HG02588 (cell line): Measurements from ENCODE around the gene DGLUCY.
"Not testable (repeated sequence)": the region's sequence is repeated elsewhere in the genome, so short reads cannot be mapped to it uniquely, and the experiment has no call there.

ENCODE experiments used
- ATAC-seq: cut with Tn5 transposase; IDR thresholded peaks from one replicate; pipeline ENCODE4 v1.9.1; 2021; ENCODE audit warnings: mild to moderate bottlenecking, moderate library complexity; ENCODE audit not compliant: unreplicated experiment

DGLUCY gene

GRCh38 chr14:91232052-91232451 is 118.2 kb downstream of the DGLUCY start:
- no peak for ATAC-seq

DNA sequence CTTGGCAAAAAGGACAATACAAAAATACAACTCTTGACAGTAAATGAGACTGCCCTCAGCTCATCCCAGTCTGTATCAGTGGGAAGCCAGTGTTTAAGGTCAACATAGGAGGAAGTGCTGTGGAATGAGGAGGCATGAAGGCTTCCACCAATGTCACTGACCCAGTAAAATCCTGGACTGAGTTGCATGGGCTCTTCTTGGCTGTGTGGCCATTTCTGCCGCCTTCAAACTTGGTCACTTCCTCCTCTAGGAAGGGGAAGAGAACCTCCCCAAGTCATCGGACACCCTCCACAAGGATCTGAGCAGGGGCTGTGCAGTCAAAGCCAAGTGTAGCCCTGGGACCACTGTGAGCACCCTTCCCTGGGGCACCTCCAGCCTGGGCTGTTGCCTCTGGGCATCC is 118.7 kb downstream of the DGLUCY start:
- no peak for ATAC-seq

GRCh38 chr14:91233936-91234790 is 120.3 kb downstream of the DGLUCY start:
- ATAC-seq: no peak

GRCh38 chr14:91234791-91235114 is 120.9 kb downstream of the DGLUCY start:
- ATAC-seq: no peak

DNA sequence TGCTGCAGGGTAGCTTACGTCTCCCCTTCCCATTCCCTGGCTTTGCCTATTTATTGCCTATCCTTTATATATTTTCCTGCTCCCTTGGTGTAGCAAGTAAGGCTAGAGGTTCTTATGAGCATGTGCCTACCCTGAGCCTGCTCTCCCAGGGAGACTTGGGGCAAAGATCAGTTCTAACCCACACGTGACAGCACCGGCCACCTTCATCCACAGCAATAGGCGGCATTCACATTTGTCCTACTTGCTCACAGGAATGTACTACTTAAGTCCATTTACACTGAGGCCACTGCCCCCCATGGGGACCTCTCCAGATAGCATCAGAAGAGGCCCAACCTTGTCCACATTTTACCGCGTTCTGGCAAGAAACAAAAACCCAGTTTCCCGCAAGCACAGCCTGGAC is 122.0 kb downstream of the DGLUCY start:
- ATAC-seq: no peak

DNA sequence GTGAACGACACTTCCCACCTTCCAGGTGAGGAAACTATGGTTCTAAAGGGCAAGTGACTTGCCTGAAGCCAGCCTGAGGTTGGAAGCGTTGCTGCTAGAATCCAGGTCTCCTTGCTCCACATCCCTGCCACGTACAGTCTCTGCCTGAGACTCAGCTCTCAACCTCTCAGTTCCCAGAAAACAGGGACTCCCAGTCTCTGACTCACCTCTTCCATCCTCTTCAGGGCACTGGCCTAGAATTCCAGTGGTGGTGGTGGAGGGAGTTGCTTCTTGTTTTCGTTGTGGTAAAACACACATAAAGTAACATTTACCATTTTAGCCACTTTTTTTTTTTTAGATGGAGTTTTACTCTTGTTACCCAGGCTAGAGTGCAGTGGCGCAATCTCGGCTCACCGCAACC is 123.3 kb downstream of the DGLUCY start:
- ATAC-seq: no peak

DNA sequence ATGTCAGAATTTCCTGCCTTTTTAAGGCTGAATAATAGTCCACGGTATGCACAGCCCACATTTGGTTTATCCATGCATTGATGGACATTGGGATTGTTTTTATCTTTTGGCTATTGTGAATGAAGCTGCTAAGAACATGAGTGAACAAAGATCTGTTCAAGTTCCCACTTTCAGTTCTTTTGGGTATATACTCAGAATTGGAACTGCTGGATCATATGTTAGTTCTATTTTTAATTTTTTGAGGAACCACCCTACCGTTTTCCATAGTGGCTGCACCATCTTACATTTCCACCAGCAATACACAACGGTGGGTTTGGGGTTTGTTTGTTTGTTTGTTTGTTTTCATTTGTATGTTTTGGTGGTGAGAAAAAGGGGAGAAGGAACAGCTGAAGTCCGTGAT is 124.2 kb downstream of the DGLUCY start:
- ATAC-seq: no peak

DNA sequence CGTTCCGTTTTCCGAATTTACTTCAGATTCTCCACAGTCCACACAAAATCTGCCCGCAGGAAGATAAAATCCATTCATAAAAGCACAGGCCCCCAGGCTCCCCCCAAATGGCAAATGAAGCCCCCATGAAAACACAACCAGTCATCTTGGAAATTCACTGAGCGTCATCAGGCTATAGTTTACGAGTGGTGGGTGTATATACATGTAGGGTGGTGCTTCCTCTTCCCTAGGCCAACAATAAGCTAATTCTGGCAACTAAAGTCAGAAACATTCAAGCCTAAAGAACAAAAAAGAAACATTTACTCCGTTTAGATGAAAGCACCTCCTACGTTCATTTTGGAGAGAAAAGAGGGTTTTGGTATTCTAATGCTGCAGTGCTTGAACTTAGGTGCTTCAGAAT is 124.8 kb downstream of the DGLUCY start:
- ATAC-seq: no peak

GRCh38 chr14:91241863-91242262 is 128.0 kb downstream of the DGLUCY start:
- peak; percentile 48 for ATAC-seq

DNA sequence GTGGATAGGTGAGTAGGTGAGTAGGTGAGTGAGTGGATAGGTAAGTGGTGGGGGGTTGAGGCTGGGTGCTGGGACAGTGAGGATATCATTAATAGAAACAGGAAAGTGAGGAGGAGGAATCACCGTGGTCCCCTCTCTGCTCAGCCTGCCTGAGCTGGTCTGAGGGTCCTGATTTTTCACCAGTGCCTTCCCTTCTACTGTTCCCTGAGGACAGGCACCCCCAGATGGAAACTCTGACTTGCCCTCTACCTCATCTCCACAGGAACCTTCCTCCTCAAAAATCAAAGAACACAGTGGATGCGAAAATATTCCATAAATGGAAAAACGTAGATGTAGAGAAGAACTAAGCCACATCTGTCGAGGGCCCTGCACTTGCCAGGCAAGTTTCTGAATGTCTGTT is 128.8 kb downstream of the DGLUCY start:
- ATAC-seq: no peak

- no peak for ATAC-seq
Observed at GRCh38 chr14:91243074-91243471, 129.2 kb downstream of the DGLUCY start.

DNA sequence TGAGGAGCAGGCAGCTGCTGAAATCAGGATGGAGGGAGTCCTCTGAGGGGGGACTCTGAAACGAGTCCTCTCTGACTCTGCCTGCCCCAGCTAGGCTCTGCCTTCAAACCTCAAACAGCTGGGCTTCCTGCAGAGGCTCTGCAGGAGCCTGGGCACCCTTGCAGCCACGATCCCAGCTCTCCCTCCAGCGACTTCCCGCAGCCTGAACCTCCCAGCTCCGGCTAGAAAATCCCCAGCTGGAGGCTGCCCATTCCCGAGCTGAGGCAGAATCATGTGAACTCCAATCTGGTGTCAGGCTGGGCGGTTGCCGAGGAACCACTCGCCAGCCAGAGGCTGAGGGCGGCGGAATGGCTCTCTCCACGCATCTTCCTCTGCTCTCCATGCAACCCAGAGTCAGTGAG is 130.6 kb downstream of the DGLUCY start, which contains the start of gene GPR68:
GPR68 (minus strand) TSS at position 204 of the 401 bp plus-strand sequence. CDS start 9,654 bp downstream, outside the sequence.
- ATAC-seq: no peak

GRCh38 chr14:91245029-91245428 is 131.2 kb downstream of the DGLUCY start:
- no peak for ATAC-seq

- not testable (repeated sequence) for ATAC-seq
Observed at GRCh38 chr14:91245616-91246015, 131.7 kb downstream of the DGLUCY start.

DNA sequence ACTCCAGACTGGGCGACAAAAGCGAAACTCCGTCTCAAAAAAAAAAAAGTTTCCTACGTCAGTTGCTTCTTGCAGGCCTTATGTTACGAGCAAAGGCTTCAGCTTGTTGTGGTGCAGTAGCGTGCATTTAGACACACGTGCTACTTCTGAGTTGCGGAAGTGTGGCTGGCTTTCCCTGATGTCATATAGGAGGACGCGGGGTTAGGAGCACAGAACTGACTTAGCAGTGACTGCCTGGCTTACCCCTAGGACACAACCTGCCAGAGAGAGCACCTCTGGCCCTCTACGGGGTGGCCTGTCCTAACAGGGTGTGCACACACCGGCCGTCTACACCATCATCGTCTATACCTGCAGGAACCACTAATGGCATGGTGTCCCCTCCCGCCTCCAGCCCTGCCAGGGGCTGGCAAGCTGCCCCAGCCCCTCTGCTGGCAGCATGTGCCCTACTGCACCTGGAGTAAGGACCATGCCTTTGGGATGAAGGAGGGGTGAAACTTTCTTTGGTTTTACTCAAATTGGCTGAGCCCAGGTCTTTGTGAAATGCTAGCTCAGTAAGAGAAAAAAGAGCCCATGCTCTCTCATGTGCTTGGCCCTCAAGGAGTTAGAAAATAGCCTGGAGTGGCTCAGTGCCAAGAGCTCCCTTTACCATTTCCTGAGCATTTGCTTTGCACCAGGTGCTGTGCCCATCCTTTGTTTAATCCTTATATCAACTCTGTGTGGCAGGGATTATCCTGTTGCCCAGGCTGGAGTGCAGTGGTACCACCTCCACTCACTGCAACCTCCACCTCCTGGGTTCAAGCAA is 132.4 kb downstream of the DGLUCY start:
- no peak for ATAC-seq

GRCh38 chr14:91249841-91250616 is 136.2 kb downstream of the DGLUCY start:
- peak; percentile 76 for ATAC-seq

- ATAC-seq: no peak
Observed at GRCh38 chr14:91250912-91251311, 137.0 kb downstream of the DGLUCY start.

- ATAC-seq: peak; percentile 37
Observed at GRCh38 chr14:91252871-91253794, 139.3 kb downstream of the DGLUCY start.

DNA sequence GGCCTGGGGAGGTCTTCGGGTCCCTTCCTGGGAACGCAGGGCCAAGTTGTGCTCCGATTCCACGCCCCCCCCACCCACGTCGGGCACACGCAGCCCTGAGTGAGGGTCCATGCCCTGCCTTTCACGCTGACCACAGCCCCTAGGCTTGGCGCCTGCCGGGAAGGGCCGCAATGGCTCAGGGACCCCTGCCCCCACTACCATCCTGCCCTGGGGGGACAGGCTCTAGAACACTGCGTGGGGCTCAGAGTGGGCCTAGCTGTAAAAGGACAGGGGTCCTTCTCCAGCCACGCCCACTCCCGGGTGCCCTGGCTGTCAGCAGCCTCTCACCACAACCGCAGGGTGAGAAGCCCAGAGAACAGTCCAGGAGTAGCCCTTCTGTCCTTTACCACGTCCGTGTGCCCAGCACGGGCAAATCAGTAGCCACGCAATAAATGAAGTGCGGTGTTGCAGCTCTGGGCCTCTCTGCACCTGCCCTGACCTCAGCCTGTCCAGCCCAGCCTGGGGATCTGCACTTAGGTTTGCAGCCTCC is 140.0 kb downstream of the DGLUCY start:
- no peak for ATAC-seq

DNA sequence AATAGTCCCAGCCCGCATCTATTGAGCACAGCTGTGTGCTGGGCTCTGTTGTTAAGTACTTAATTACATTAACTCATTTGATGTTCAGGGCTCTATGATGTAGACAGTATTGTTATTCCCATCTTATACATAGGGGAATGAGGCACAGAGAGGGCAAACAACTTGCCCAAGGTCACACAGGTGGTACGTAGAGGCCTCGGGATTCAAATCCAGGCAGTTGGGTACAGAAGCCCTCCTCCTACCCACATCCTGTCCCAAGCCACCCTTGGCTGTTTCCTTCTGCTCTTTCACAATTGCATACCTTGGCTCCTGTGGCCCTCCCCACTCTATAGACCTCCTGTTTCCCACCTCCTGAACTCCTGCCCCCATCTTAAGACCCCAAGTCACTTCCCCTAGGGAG is 140.6 kb downstream of the DGLUCY start:
- ATAC-seq: no peak
